Measurements from ENCODE around the gene SIGLEC9. TPM values are rescaled to one million over a fixed set of nuclear protein-coding genes. Genes with fewer than 3 reads are reported as not detected.
A peak's percentile ranks its signal among the peaks of the same experiment; 100 is the strongest.

SIGLEC9 gene
- total and polyA plus RNA-seq, 2 of the 8 experiments (the other 6 are each of a cell fraction or from before 2014, with no cell fraction given) = not detected

DNA sequence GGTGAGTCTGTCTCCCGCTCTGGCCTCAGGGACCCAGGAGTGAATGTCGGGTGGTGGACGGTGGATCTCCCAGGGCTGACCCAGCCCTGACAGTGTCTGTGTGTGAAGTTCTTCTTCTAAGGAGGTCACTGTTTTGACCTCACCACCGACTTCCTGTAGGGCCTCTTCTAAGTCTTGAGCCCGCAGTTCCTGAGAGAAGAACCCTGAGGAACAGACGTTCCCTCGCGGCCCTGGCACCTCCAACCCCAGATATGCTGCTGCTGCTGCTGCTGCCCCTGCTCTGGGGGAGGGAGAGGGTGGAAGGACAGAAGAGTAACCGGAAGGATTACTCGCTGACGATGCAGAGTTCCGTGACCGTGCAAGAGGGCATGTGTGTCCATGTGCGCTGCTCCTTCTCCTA is 17.4 kb downstream of the SIGLEC9 start, which contains the start of gene SIGLEC7:
SIGLEC7 (plus strand) TSS at position 183 of the 400 bp plus-strand sequence; CDS start at position 252, 69 bp downstream.
- no peak for FAIRE-seq
- WGBS, 2 experiments (ENCODE audit: extremely low coverage in 1 of 2, insufficient coverage in 1 of 2, insufficient read length in 1 of 2, insufficient replicate concordance in 2 of 2, low coverage in 1 of 2, low lambda C conversion rate in 2 of 2, missing lambda C conversion rate in 1 of 2) = 90% methylated on average over 11 of the region's 14 CpGs; no CpG with 5 or more reads in 1 of the 2 experiments
- TF ChIP-seq ZNF274 (IDR thresholded peaks at IDR 0.05; ENCODE audit: borderline replicate concordance, extremely low read depth, low read length) (no peak), EGR1 (IDR thresholded peaks at IDR 0.05; ENCODE audit: borderline replicate concordance, low read depth, low read length) (no peak)

More for the DNA sequence above, 17.4 kb downstream of the SIGLEC9 start, which contains the start of gene SIGLEC7:
- Histone ChIP-seq H3K27ac (ENCODE audit: low read depth, low read length) (no peak within 1 kb of the TSS; the same call in 1 of the 2 replicates), H3K4me1 (replicated peaks in 1 of 4; ENCODE audit: control insufficient read depth in 3 of 4, insufficient read depth in 4 of 4, low read length in 3 of 4) (peaks cover 6 to 14% (median 8%) of the 10 kb centered on the region in 4 experiments; a peak in 5 of 7 replicates), H2BK120ac (replicated peaks; ENCODE audit: low read depth, low read length) (no peak within 1 kb of the TSS), H2BK12ac (ENCODE audit: low read depth, low read length) (no peak within 1 kb of the TSS), H3K9ac (replicated peaks in 1 of 4; ENCODE audit: extremely low read depth in 1 of 4, low read depth in 3 of 4, low read length in 3 of 4) (no peak within 1 kb of the TSS), H4K20me1 (replicated peaks in 1 of 2; ENCODE audit: control insufficient read depth in 1 of 2, insufficient read depth in 2 of 2, low read length in 2 of 2) (no peaks in the 10 kb centered on the region), H4K91ac (replicated peaks; ENCODE audit: insufficient read length, low read length) (no peak within 1 kb of the TSS), H3K23ac (ENCODE audit: insufficient read length) (no peak within 1 kb of the TSS), H2AFZ (ENCODE audit: low read length) (0 out of 2 replicates have a peak within 1 kb of the TSS, but pooled peaks have one; percentile 46), H2BK15ac (ENCODE audit: low read length) (0 out of 2 replicates have a peak within 1 kb of the TSS, but pooled peaks have one; percentile 61), H3K27me3 (replicated peaks in 1 of 4; ENCODE audit: control insufficient read depth in 3 of 4, extremely low read depth in 1 of 4, insufficient read depth in 3 of 4, low read length in 3 of 4) (no peaks in the 10 kb centered on the region), H2AK5ac (ENCODE audit: low read depth, low read length) (no peak within 1 kb of the TSS), H3K56ac (replicated peaks; ENCODE audit: insufficient read length, low read depth, low read length) (no peak within 1 kb of the TSS), H3K4me2 (ENCODE audit: insufficient read depth in 1 of 2, low read depth in 2 of 2, low read length in 2 of 2) (peak within 1 kb of the TSS in 1 of 2 experiments; percentile 52; a peak in 2 of 4 replicates), H4K5ac (ENCODE audit: insufficient read length, low read depth, low read length) (no peak within 1 kb of the TSS), H3K79me1 (ENCODE audit: low read depth, low read length) (no peaks in the 10 kb centered on the region), H3K79me2 (ENCODE audit: control insufficient read depth in 1 of 2, insufficient read depth in 2 of 2, low read length in 2 of 2) (no peaks in the 10 kb centered on the region), H3K23me2 (ENCODE audit: low read depth, low read length) (no peaks in the 10 kb centered on the region), H2BK20ac (ENCODE audit: low read length) (no peak within 1 kb of the TSS), H3K4me3 (ENCODE audit: extremely low read depth in 1 of 4, insufficient read depth in 2 of 4, low read depth in 3 of 4, low read length in 4 of 4) (no peak within 1 kb of the TSS), H3K9me3 (ENCODE audit: insufficient read depth in 2 of 2, low read depth in 1 of 2, low read length in 1 of 2) (no peaks in the 10 kb centered on the region), H3K36me3 (ENCODE audit: control insufficient read depth in 2 of 4, insufficient read depth in 4 of 4, low read length in 3 of 4) (no peaks in the 10 kb centered on the region), H3K18ac (ENCODE audit: extremely low read depth, low read length) (no peak within 1 kb of the TSS), H3K4ac (replicated peaks; ENCODE audit: insufficient read length, low read depth, low read length) (no peak within 1 kb of the TSS), H3K14ac (ENCODE audit: insufficient read length) (no peak within 1 kb of the TSS), H4K8ac (ENCODE audit: extremely low read depth, insufficient read depth, low read length) (no peak within 1 kb of the TSS), H2BK5ac (ENCODE audit: low read depth, low read length) (no peak within 1 kb of the TSS)
- POLR2A ChIA-PET (ENCODE audit: partially characterized antibody) = no interaction called here
- DNase-seq (ENCODE audit: low read depth in 1 of 2, low spot score in 2 of 2) = no peak
- CTCF ChIA-PET (ENCODE audit: partially characterized antibody) = interaction anchor here (4.0 kb wide), 1 partner anchor 15 kb away, joined by 21 read pairs; no protein-coding TSS in a partner anchor

All from H1 (cell line).